H9 (cell line): ENCODE measurements around the gene MID1. TPM values are rescaled to one million over a fixed set of nuclear protein-coding genes. Genes with fewer than 3 reads are reported as not detected.
A peak's percentile ranks its signal among the peaks of the same experiment; 100 is the strongest.

ENCODE experiments used
- DNase-seq: peaks from one replicate; pipeline ENCODE4 v3.0.0-alpha.2; 2017
- H2AFZ ChIP-seq: one replicate; pipeline ENCODE4 v1.6.1; 2013; ENCODE audit warnings: mild to moderate bottlenecking, low read length, control low read depth, moderate library complexity
- H2AK5ac ChIP-seq: 2 replicates; pipeline ENCODE4 v1.6.1; 2013; ENCODE audit warnings: low read length, control low read depth, mixed read lengths; ENCODE audit not compliant: insufficient read length
- H2BK120ac ChIP-seq: one replicate; pipeline ENCODE4 v1.6.1; 2013; ENCODE audit warnings: low read depth, mild to moderate bottlenecking, low read length, control low read depth, inconsistent platforms; ENCODE audit not compliant: poor library complexity, severe bottlenecking
- H2BK12ac ChIP-seq: 2 replicates; pipeline ENCODE4 v1.6.1; 2013; ENCODE audit warnings: low read length, control low read depth, mixed read lengths, low read depth; ENCODE audit not compliant: insufficient read length
- H2BK15ac ChIP-seq: 2 replicates; pipeline ENCODE4 v1.6.1; 2013; ENCODE audit warnings: low read depth, low read length, control low read depth
- H2BK20ac ChIP-seq: one replicate; pipeline ENCODE4 v1.6.1; 2013; ENCODE audit warnings: low read depth, mild to moderate bottlenecking, low read length, control low read depth, inconsistent platforms; ENCODE audit not compliant: poor library complexity, severe bottlenecking
- H2BK5ac ChIP-seq: 2 replicates; pipeline ENCODE4 v1.6.1; 2013; ENCODE audit warnings: low read length, control low read depth, mixed read lengths; ENCODE audit not compliant: insufficient read length
- H3K14ac ChIP-seq: 2 replicates; pipeline ENCODE4 v1.6.1; 2013; ENCODE audit warnings: low read length, control low read depth; ENCODE audit not compliant: insufficient read depth
- H3K18ac ChIP-seq: 2 replicates; pipeline ENCODE4 v1.6.1; 2013; ENCODE audit warnings: low read depth, mild to moderate bottlenecking, mixed read lengths, low read length, control low read depth; ENCODE audit not compliant: insufficient read length
- H3K23ac ChIP-seq: 2 replicates; pipeline ENCODE4 v1.6.1; 2013; ENCODE audit warnings: low read length, control low read depth, mixed read lengths, low read depth; ENCODE audit not compliant: insufficient read length
- H3K23me2 ChIP-seq: 2 replicates; pipeline ENCODE4 v1.6.1; 2013; ENCODE audit warnings: low read depth, mild to moderate bottlenecking, mixed read lengths, low read length, control low read depth; ENCODE audit not compliant: insufficient read length, poor library complexity, severe bottlenecking
- H3K27ac ChIP-seq: 2 replicates; pipeline ENCODE4 v1.5.1; 2013; ENCODE audit warnings: low read length, control low read depth, mixed read lengths, low read depth; ENCODE audit not compliant: insufficient read length
- H3K27me3 ChIP-seq: 2 replicates; pipeline ENCODE4 v1.6.1; 2013; ENCODE audit warnings: low read length, control low read depth, inconsistent platforms; ENCODE audit not compliant: insufficient read depth
- H3K4ac ChIP-seq: 2 replicates; pipeline ENCODE4 v1.6.1; 2013; ENCODE audit warnings: low read depth, mild to moderate bottlenecking, control low read depth, inconsistent platforms, low read length, moderate library complexity
- H3K4me1 ChIP-seq: 2 replicates; pipeline ENCODE4 v1.6.1; 2013; ENCODE audit warnings: low read length, control low read depth, inconsistent platforms; ENCODE audit not compliant: insufficient read depth
- H3K4me2 ChIP-seq: 2 replicates; pipeline ENCODE4 v1.6.1; 2013; ENCODE audit warnings: low read length, control low read depth, mixed read lengths; ENCODE audit not compliant: insufficient read length, insufficient read depth
- H3K56ac ChIP-seq: 2 replicates; pipeline ENCODE4 v1.6.1; 2013; ENCODE audit warnings: low read depth, mild to moderate bottlenecking, mixed read lengths, low read length, control low read depth; ENCODE audit not compliant: insufficient read length
- H3K79me1 ChIP-seq: 2 replicates; pipeline ENCODE4 v1.6.1; 2013; ENCODE audit warnings: low read depth, mild to moderate bottlenecking, moderate library complexity, low read length, control low read depth, inconsistent platforms; ENCODE audit not compliant: insufficient read depth, poor library complexity, severe bottlenecking
- H3K79me2 ChIP-seq: 2 replicates; pipeline ENCODE4 v1.6.1; 2013; ENCODE audit warnings: low read length, control low read depth, inconsistent platforms; ENCODE audit not compliant: insufficient read depth
- H3K9ac ChIP-seq: 2 replicates; pipeline ENCODE4 v1.6.1; 2013; ENCODE audit warnings: low read length, control low read depth, mixed read lengths; ENCODE audit not compliant: insufficient read length; ENCODE audit errors: extremely low read depth
- H3K9me3 ChIP-seq: one replicate; pipeline ENCODE4 v1.6.1; 2013; ENCODE audit warnings: low read depth, low read length, inconsistent platforms; ENCODE audit not compliant: control insufficient read depth
- H3T11ph ChIP-seq: one replicate; pipeline ENCODE4 v1.6.1; 2013; ENCODE audit warnings: mild to moderate bottlenecking, low read length, control low read depth, inconsistent platforms
- H4K20me1 ChIP-seq: one replicate; pipeline ENCODE4 v1.6.1; 2013; ENCODE audit not compliant: control insufficient read depth, insufficient read length, insufficient read depth
- H4K5ac ChIP-seq: 2 replicates; pipeline ENCODE4 v1.6.1; 2013; ENCODE audit warnings: low read depth, mild to moderate bottlenecking, mixed read lengths, low read length, control low read depth; ENCODE audit not compliant: insufficient read length
- H4K8ac ChIP-seq: replicated peaks from 2 replicates; pipeline ENCODE4 v1.6.1; 2013; ENCODE audit warnings: low read length, control low read depth, mixed read lengths, low read depth; ENCODE audit not compliant: insufficient read length
- H4K91ac ChIP-seq: 2 replicates; pipeline ENCODE4 v1.6.1; 2013; ENCODE audit warnings: low read depth, mild to moderate bottlenecking, moderate library complexity, mixed read lengths, low read length, control low read depth; ENCODE audit not compliant: insufficient read length
- H3K27ac Mint-ChIP-seq, 3 experiments: 2 replicates in 2 of 3; 3 replicates in 1 of 3; pipeline ENCODE4 v1.8.0; 2020 to 2021; ENCODE audit warnings: mixed read lengths in 3 of 3, mild to moderate bottlenecking in 1 of 3, moderate library complexity in 1 of 3
- H3K27me3 Mint-ChIP-seq: 2 replicates; pipeline ENCODE4 v1.8.0; 2021; ENCODE audit warnings: low read depth, mild to moderate bottlenecking, moderate library complexity, mixed read lengths
- H3K36me3 Mint-ChIP-seq, 3 experiments: 2 replicates in 2 of 3; 3 replicates in 1 of 3; pipeline ENCODE4 v1.8.0; 2020 to 2021; ENCODE audit warnings: low read depth in 3 of 3, mixed read lengths in 3 of 3; ENCODE audit not compliant: insufficient read depth in 1 of 3
- H3K4me1 Mint-ChIP-seq, 2 experiments: 2 replicates each; pipeline ENCODE4 v1.8.0; 2020; ENCODE audit warnings: mixed read lengths in 2 of 2
- H3K4me3 Mint-ChIP-seq, 2 experiments: 2 replicates in 1 of 2; 3 replicates in 1 of 2; pipeline ENCODE4 v1.8.0; 2020 to 2021; ENCODE audit warnings: mild to moderate bottlenecking in 2 of 2, mixed read lengths in 2 of 2, moderate library complexity in 1 of 2
- H3K9me3 Mint-ChIP-seq, 2 experiments: 2 replicates in 1 of 2; 3 replicates in 1 of 2; pipeline ENCODE4 v1.8.0; 2020; ENCODE audit warnings: mild to moderate bottlenecking in 2 of 2, mixed read lengths in 2 of 2, moderate library complexity in 1 of 2
- WGBS: extraction: QIAGEN DNeasy Blood & Tissue Kit; methylation state at CpG from one replicate; pipeline ENCODE4 v1.1.7; 2013; ENCODE audit warnings: missing lambda C conversion rate, low lambda C conversion rate, mixed read lengths; ENCODE audit not compliant: insufficient read length; ENCODE audit errors: extremely low coverage; 5-methylcytosine and 5-hydroxymethylcytosine counted together
- total RNA-seq: library from RNA; stranded (reverse); gene quantifications from 2 replicates; pipeline ENCODE4 v1.2.1, GENCODE V29; 2021
- TF ChIP-seq, protein P1 (sequence below): fragments of 200-600 bp; sonication (generic); conservative IDR thresholded peaks from 3 replicates; pipeline ENCODE4 v1.8.0; 2021; ENCODE audit warnings: antibody characterized with exemption, mild to moderate bottlenecking

MID1 gene
- total RNA-seq, 1 experiment from 2014 or later: 32.9 TPM

DNA sequence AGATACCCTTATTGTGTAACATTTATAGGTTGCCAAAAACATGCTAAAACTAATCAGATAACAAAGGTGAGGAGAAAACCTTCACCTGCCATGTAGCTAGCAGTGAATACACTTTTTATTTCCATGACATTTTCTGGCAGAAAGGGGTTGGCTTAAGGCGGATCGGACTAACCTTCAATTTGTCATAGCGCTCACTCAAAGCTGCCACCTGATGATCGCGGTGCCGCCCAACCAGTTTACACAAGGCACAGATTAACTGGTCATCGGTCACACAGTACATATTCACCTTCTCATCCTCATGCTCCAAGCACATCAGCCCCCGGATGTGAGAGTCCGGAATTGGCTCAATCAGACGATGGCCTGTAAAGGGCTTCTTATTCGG, 53.7 kb downstream of the MID1 start:
- no peak overlapping the region for H3T11ph ChIP-seq
- no peaks in the 10 kb centered on the region for H4K20me1 ChIP-seq
- peaks cover 5% of the 10 kb centered on the region; the same call in 1 of the 2 replicates for H3K4me1 ChIP-seq
- H3K4me2 ChIP-seq: no peak overlapping the region
- no peaks in the 10 kb centered on the region for H3K27me3 ChIP-seq
- Mint-ChIP-seq H3K4me3 (no peak overlapping the region), H3K4me1 (peaks cover 24 to 30% of the 10 kb centered on the region in 2 experiments), H3K36me3 (peaks cover 15 to 36% (median 21%) of the 10 kb centered on the region in 3 experiments), H3K27ac (peak overlapping the region in 2 of 3 experiments; percentile 73 to 81; a peak in 3 of 7 replicates), H3K9me3 (peaks cover 31 to 49% of the 10 kb centered on the region in 2 experiments), H3K27me3 (no peaks in the 10 kb centered on the region)
- no peak overlapping the region for H3K27ac ChIP-seq
- H4K8ac ChIP-seq: no peak overlapping the region
- H2BK20ac ChIP-seq: no peak overlapping the region
- no peaks in the 10 kb centered on the region for H3K9me3 ChIP-seq
- no peaks in the 10 kb centered on the region for H3K79me1 ChIP-seq
- no peaks in the 10 kb centered on the region for H3K23me2 ChIP-seq
- TF ChIP-seq, protein P1, sequence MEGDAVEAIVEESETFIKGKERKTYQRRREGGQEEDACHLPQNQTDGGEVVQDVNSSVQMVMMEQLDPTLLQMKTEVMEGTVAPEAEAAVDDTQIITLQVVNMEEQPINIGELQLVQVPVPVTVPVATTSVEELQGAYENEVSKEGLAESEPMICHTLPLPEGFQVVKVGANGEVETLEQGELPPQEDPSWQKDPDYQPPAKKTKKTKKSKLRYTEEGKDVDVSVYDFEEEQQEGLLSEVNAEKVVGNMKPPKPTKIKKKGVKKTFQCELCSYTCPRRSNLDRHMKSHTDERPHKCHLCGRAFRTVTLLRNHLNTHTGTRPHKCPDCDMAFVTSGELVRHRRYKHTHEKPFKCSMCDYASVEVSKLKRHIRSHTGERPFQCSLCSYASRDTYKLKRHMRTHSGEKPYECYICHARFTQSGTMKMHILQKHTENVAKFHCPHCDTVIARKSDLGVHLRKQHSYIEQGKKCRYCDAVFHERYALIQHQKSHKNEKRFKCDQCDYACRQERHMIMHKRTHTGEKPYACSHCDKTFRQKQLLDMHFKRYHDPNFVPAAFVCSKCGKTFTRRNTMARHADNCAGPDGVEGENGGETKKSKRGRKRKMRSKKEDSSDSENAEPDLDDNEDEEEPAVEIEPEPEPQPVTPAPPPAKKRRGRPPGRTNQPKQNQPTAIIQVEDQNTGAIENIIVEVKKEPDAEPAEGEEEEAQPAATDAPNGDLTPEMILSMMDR: no peak
- WGBS: no CpG with 5 or more reads among the region's 11 CpGs
- H3K79me2 ChIP-seq: peaks cover 20% of the 10 kb centered on the region; the same call in 1 of the 2 replicates
- no peak overlapping the region for H2BK5ac ChIP-seq
- H3K23ac ChIP-seq: no peak overlapping the region
- no peak overlapping the region for H2AFZ ChIP-seq
- H2BK12ac ChIP-seq: no peak overlapping the region
- H4K5ac ChIP-seq: no peak overlapping the region
- no peak overlapping the region for H2AK5ac ChIP-seq
- no peak overlapping the region for H3K56ac ChIP-seq
- no peak overlapping the region for H3K9ac ChIP-seq
- no peak overlapping the region for H3K14ac ChIP-seq
- no peak overlapping the region for H2BK15ac ChIP-seq
- no peak overlapping the region for H2BK120ac ChIP-seq
- no peak overlapping the region for H4K91ac ChIP-seq
- DNase-seq: no peak
- H3K18ac ChIP-seq: no peak overlapping the region
- H3K4ac ChIP-seq: no peak overlapping the region
